Left lung (tissue), 10 donors: ENCODE measurements around the gene CRACDL. TPM values are rescaled to one million over a fixed set of nuclear protein-coding genes. Genes with fewer than 3 reads are reported as not detected.

Experiments used
- ATAC-seq: fragments of 200-7000 bp; cut with Tn5 transposase; one replicate; pipeline ENCODE4 v1.9.1; 2020; ENCODE audit warnings: moderate library complexity
- DNase-seq, 4 donors: peaks; one replicate each; pipeline ENCODE4 v3.0.0-alpha.2; 2013 to 2020
- H3K27ac ChIP-seq, 2 donors: fragments of 200-600 bp; sonication (generic) in 1 of 2; one replicate each; pipeline versions ENCODE4 v1.5.0 to v1.8.0; 2020 to 2021
- H3K27me3 ChIP-seq, 2 donors: fragments of 200-600 bp; sonication (generic) in 1 of 2; one replicate each; pipeline versions ENCODE4 v1.5.0 to v1.8.0; 2020 to 2021
- H3K36me3 ChIP-seq, 2 donors: fragments of 200-600 bp; sonication (generic) in 1 of 2; one replicate each; pipeline versions ENCODE4 v1.5.0 to v1.8.0; 2020 to 2021
- H3K4me1 ChIP-seq, 2 donors: fragments of 200-600 bp; one replicate each; pipeline ENCODE4 v1.8.0; 2021
- H3K4me3 ChIP-seq, 2 donors: fragments of 200-600 bp; sonication (generic) in 1 of 2; one replicate each; pipeline versions ENCODE4 v1.5.0 to v1.8.0; 2020 to 2021; ENCODE audit warnings: mild to moderate bottlenecking in 1 of 2
- H3K9me3 ChIP-seq, 2 donors: fragments of 200-600 bp; sonication (generic) in 1 of 2; one replicate each; pipeline versions ENCODE4 v1.5.0 to v1.8.0; 2020 to 2021
- intact Hi-C, 2 donors: fragments of 100-400 bp; cut with DNase I; formaldehyde crosslinking; loops; one replicate each; pipeline versions ENCODE4 v1.11.2 to v1.14.2; 2022
- polyA plus RNA-seq, 6 donors: library from polyadenylated mRNA; unstranded; fragments of 120-200 nt; gene quantifications; one replicate each; pipeline ENCODE4 v1.2.1, GENCODE V29; 2013; ENCODE audit not compliant: insufficient read length in 6 of 6
- total RNA-seq, 2 donors: library from RNA; stranded (reverse); fragmentation: NEBNext Ultra II Directional; extraction: Animal tissue kit (Norgen Biotek cat#: 25700); gene quantifications; one replicate each; pipeline ENCODE4 v1.2.1, GENCODE V29; 2021
- TF ChIP-seq, protein P1 (sequence below), 2 donors: fragments of 200-600 bp; sonication (generic) in 1 of 2; IDR thresholded peaks; one replicate each; pipeline versions ENCODE4 v1.5.0 to v1.8.0; 2021; ENCODE audit warnings: antibody characterized with exemption in 2 of 2
- donor health status: DM: no; HTN: yes; CAD: no.
- donor health status: DM: no; HTN: no; CAD: no.

CRACDL gene
- total and polyA plus RNA-seq, 8 donors = 4.0 to 15.2 (median 6.0) TPM

DNA sequence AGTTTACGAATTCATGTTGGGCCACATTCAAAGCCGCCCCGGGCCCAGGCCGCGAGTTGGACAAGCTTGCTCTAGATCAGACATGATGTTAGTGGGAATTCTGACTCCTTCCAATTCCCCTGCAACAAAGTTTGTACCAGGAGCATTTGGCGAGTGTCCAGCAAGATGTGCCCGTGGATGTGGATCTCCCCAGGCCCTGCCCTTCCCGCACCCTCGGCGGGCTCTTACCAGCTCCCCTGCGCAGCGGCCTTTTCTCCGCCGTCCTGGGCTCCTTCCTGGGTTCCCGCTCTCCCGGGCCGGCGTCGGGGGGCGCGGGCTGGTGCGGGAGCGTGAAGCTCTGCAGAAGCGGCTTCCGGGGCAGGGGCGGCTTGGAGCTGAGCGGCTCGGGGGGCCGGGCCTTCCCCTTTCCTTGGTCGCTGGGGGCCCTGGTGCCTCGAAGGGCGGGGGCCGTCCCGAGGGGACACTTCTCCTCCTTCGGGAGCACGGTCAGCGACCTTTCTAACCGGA, 114.3 kb downstream of the CRACDL start:
- TF ChIP-seq, protein P1, sequence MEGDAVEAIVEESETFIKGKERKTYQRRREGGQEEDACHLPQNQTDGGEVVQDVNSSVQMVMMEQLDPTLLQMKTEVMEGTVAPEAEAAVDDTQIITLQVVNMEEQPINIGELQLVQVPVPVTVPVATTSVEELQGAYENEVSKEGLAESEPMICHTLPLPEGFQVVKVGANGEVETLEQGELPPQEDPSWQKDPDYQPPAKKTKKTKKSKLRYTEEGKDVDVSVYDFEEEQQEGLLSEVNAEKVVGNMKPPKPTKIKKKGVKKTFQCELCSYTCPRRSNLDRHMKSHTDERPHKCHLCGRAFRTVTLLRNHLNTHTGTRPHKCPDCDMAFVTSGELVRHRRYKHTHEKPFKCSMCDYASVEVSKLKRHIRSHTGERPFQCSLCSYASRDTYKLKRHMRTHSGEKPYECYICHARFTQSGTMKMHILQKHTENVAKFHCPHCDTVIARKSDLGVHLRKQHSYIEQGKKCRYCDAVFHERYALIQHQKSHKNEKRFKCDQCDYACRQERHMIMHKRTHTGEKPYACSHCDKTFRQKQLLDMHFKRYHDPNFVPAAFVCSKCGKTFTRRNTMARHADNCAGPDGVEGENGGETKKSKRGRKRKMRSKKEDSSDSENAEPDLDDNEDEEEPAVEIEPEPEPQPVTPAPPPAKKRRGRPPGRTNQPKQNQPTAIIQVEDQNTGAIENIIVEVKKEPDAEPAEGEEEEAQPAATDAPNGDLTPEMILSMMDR (IDR thresholded peaks at IDR 0.05) = no peak
- Histone ChIP-seq H3K36me3 (no peaks in the 10 kb centered on the region), H3K4me3 (peak overlapping the region in 1 of 2 donors; percentile 54), H3K27me3 (peaks cover 5 to 22% of the 10 kb centered on the region in 2 donors), H3K27ac (peak overlapping the region in 1 of 2 donors; percentile 91), H3K4me1 (peaks cover 4 to 65% of the 10 kb centered on the region in 2 donors), H3K9me3 (no peaks in the 10 kb centered on the region)
- ATAC-seq (no peak), DNase-seq (no peak)
- intact Hi-C loops = no loop called here

DNA sequence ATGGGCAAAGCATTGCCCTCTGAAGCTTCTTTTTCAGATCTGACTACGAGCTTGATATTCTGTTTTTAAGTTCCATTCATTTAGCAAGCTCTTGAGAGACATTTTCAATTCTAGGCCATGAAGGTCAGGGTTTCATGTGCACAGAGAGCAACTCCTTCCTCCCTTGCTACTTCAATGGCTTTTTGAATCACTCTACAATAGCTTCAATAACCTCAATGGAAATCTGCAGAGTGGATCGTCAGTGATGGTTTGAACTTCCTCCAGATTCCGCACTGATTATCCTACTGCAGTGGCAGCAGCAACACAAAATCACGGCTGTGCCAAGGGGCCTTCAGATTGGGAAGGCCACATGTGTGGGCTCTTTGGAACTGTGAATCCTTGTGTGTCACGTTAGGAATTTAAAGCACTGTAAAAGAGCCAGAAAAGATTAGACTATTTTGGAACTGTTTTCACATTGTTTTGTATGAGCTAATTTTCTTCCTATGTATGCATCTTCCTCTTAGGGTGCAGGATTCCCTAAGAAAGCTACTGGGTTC, 116.7 kb downstream of the CRACDL start:
- peak overlapping the region in 1 of 2 donors; percentile 54 for H3K4me3 ChIP-seq
- no peak for DNase-seq
- ATAC-seq = no peak
- H3K9me3 ChIP-seq = no peaks in the 10 kb centered on the region
- peaks cover 5 to 22% of the 10 kb centered on the region in 2 donors for H3K27me3 ChIP-seq
- TF ChIP-seq, protein P1 (IDR thresholded peaks at IDR 0.05) = no peak
- H3K27ac ChIP-seq = no peak overlapping the region
- intact Hi-C loops = no loop called here
- peaks cover 4 to 52% of the 10 kb centered on the region in 2 donors for H3K4me1 ChIP-seq
- H3K36me3 ChIP-seq = peaks cover 0 to 7% of the 10 kb centered on the region in 2 donors

DNA sequence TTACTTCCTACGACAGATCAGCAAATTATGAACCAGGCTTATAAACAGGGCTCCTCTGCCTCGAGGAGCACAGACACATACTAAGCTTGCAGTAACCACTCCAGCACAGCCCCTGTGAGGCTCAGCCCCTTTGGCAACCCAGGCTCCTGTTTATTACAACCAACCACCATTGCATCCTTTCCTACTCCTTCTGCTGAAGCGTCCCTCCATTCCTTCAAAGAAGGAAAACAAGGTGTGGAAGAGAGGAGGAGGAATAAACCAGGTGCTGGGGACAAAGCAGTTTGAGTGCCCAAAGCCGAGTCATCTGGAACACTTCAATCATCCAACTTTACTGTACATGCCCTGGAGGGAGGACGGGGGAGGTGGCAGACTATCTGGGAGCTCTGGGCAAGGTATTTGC, 117.9 kb downstream of the CRACDL start:
- H3K27ac ChIP-seq = no peak overlapping the region
- H3K9me3 ChIP-seq = no peaks in the 10 kb centered on the region
- ATAC-seq (no peak), DNase-seq (no peak)
- TF ChIP-seq, protein P1 (IDR thresholded peaks at IDR 0.05) = no peak
- H3K36me3 ChIP-seq = peaks cover 0 to 7% of the 10 kb centered on the region in 2 donors
- intact Hi-C loops = no loop called here
- peaks cover 4 to 41% of the 10 kb centered on the region in 2 donors for H3K4me1 ChIP-seq
- peaks cover 3 to 18% of the 10 kb centered on the region in 2 donors for H3K27me3 ChIP-seq
- no peak overlapping the region for H3K4me3 ChIP-seq

DNA sequence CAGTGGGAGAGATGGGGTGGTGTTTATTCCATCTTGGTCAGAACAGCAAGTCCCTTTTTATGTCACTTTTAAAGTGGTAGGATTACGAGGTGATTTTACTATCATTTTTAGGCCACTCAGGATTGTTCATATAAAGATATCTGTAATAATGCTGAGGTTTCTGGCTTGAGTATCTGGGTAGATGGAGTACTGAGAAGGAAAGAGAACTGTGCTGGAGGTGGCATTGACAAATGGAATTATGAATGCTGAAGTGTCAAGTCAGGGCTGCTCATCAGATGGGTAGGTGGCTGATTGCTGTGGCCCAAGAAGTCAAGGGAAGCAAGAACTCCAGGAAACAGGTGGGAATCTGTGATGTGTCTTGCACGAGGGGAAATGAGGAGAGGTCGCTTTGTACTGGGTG, 119.7 kb downstream of the CRACDL start:
- Histone ChIP-seq H3K4me1 (peaks cover 0 to 26% of the 10 kb centered on the region in 2 donors), H3K4me3 (no peak overlapping the region), H3K27ac (no peak overlapping the region), H3K36me3 (peaks cover 0 to 7% of the 10 kb centered on the region in 2 donors), H3K9me3 (no peaks in the 10 kb centered on the region), H3K27me3 (no peaks in the 10 kb centered on the region)
- DNase-seq = no peak
- TF ChIP-seq, protein P1 (IDR thresholded peaks at IDR 0.05) = no peak
- ATAC-seq = no peak
- intact Hi-C loops = no loop called here

DNA sequence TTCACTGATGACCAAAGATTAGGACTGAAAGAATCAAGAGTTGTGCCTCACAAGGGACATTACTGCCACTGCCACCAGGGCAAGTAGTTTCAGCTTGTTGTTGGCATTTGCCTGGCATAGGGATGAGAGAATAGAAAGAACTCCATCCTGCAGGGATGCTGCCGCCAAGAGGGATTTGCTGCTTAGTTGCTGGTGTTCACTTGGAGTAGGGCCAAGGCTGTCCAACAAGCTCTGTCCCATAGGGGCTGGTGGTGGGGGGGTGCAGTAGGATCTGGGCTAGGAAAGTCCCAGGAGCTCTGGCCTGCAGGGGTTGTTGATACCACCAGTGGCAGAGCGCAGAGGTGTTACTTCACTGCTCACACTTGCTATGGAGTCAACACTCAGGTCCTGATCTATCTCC, 120.2 kb downstream of the CRACDL start:
- Histone ChIP-seq H3K36me3 (peaks cover 0 to 7% of the 10 kb centered on the region in 2 donors), H3K4me1 (peaks cover 0 to 24% of the 10 kb centered on the region in 2 donors), H3K4me3 (no peak overlapping the region), H3K27me3 (no peaks in the 10 kb centered on the region), H3K27ac (no peak overlapping the region), H3K9me3 (no peaks in the 10 kb centered on the region)
- TF ChIP-seq, protein P1 (IDR thresholded peaks at IDR 0.05) = no peak
- intact Hi-C loops = no loop called here
- ATAC-seq (no peak), DNase-seq (no peak)
